ENCODE measurements around the gene MZT2A.
A peak's percentile ranks its signal among the peaks of the same experiment; 100 is the strongest.
"Not testable (repeated sequence)": the region's sequence is repeated elsewhere in the genome, so short reads cannot be mapped to it uniquely, and the experiment has no call there.

The MZT2A gene

DNA sequence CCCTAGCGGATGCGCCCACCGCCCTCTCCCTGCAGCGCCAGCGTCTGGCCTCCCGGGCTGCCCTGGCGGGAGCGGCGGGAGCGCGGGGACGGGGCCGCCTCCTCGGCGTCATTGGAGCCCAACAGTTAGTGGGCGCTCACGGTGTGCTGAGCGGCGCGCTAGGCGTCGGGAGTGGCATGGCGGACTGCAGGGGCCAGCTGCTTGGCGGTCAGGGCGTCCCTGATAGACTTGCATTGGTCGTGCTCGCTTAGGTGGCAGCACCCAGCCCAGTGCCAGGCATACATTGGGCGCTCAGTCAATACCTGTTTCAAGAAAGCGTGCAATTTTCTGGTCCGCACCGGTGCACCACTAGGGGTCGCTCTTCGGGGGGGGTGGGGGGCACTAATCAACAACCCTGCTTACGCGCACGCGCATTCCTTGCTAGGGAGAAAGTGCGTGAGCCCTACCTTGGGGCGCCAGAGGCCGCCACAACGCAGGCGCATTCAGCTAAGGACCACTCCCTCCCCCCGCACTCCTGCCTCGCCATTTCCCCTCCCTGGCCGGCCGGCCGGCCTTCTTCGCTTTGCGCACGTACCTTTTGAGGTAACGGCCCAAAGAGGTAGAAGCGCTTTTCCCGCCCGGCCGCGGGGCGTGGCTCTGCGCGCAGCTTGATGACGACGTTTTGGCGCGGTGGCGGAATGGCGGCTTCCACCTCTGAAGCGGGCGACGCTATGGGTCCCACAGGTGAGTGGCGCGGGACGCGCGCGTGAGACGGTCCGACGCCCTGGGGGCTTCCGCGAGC, 411 bp upstream of the MZT2A start:
- peak; percentile 72 for DNase-seq (ENCODE audit: low read depth, low spot score)

GRCh38 chr2:131491469-131491836, 744 bp downstream of the MZT2A start:
- DNase-seq (ENCODE audit: low read depth, low spot score), result not testable (repeated sequence)

GRCh38 chr2:131490616-131491468, 1.4 kb downstream of the MZT2A start:
- DNase-seq (ENCODE audit: low read depth, low spot score), result not testable (repeated sequence)

- DNase-seq (ENCODE audit: low read depth, low spot score), result no peak
These were observed 3.6 kb downstream of the MZT2A start for GRCh38 chr2:131488306-131489205.

- not testable (repeated sequence) for DNase-seq (ENCODE audit: low read depth, low spot score)
These were observed 5.8 kb downstream of the MZT2A start for GRCh38 chr2:131486201-131486902.

- DNase-seq (ENCODE audit: low read depth, low spot score), result not testable (repeated sequence)
These were observed 7.2 kb downstream of the MZT2A start for GRCh38 chr2:131484906-131485460.

- not testable (repeated sequence) for DNase-seq (ENCODE audit: low read depth, low spot score)
These were observed 8.0 kb downstream of the MZT2A start for GRCh38 chr2:131483981-131484820.

GRCh38 chr2:131482506-131483155, 9.6 kb downstream of the MZT2A start:
- not testable (repeated sequence) for DNase-seq (ENCODE audit: low read depth, low spot score)

DNA sequence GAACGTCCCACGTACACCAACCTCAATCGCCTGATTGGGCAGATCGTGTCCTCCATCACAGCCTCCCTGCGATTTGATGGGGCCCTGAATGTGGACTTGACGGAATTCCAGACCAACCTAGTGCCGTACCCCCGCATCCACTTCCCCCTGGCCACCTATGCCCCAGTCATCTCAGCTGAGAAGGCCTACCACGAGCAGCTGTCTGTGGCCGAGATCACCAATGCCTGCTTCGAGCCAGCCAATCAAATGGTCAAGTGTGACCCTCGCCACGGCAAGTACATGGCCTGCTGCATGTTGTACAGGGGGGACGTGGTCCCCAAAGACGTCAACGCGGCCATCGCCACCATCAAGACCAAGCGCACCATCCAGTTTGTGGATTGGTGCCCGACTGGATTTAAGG, 11.8 kb downstream of the MZT2A start:
- DNase-seq (ENCODE audit: low read depth, low spot score), result not testable (repeated sequence)

GRCh38 chr2:131478850-131479461, 13.2 kb downstream of the MZT2A start:
- DNase-seq (ENCODE audit: low read depth, low spot score), result not testable (repeated sequence)

DNA sequence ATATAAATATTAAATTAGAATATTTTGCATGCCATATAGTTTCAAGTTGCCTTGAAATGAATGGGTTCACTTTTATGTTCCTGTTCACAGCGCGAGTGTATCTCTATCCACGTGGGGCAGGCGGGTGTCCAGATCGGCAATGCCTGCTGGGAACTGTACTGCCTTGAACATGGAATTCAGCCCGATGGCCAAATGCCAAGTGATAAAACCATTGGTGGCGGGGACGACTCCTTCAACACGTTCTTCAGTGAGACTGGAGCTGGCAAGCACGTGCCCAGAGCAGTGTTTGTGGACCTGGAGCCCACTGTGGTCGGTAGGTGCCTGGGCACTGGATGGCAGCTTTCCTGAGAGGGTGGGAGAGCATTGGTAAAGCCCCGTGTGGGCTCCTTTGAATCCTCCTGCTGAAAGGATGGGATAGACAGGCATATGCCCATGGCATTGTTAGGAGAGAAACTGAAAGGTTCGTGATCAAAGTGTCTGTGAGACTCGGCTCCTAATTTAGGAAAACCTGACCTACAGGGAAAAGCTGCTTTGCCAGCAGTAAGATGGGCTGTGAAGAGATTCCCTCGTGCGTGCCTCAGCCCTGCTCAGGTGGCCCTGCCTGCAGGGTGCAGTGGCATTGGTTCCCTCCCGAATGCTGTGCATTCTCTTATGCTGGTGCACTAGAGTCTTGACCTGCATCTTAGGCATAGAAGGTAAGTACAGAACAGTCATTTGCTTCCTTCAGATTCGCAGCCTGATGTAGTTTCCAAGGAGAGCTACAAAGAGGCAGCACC, 13.9 kb downstream of the MZT2A start:
- not testable (repeated sequence) for DNase-seq (ENCODE audit: low read depth, low spot score)

- not testable (repeated sequence) for DNase-seq (ENCODE audit: low read depth, low spot score)
These were observed 15.0 kb downstream of the MZT2A start for GRCh38 chr2:131477227-131477626.

DNA sequence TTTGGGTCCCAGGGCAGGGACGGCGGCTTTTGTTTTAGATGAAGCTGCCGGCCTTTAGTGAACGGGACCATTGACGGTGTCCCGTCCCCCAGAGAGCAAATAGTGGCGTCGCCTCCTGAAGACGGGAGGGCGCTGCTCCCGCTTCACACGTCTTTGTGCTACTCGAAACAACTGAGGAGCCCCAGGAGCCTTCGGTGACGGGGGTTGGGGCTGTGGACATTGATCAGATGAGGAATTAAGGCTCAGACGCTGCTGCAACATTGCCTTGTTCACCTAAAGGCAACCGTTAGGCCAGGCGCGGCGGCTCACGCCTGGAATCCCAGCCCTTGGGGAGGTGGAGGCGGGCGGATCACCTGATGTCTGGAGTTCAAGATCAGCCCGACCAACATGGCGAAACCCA, 15.8 kb downstream of the MZT2A start:
- not testable (repeated sequence) for DNase-seq (ENCODE audit: low read depth, low spot score)

DNA sequence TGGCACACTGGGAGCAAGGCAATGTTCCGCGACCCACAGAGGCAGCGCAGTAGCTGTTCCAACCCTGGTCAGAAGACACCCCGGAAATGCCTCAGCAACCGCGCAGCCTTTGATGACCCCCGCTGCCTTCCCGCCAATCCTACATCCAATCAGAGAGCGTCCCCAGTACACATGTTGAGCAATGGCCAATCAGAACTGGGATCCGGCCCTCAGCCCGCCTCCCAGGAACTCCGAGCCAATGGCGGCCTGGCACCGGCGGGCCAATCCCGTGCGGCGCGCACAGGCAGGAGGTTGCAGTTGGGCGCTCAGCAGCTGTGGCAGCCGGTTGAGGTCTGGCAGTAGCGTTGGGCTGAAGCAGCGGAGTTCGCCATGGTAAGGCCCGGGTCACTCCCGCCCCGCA, 16.4 kb downstream of the MZT2A start, which contains the start of gene TUBA3D:
TSS of gene TUBA3D (plus strand) at position 289 of the 400 bp plus-strand sequence. CDS start at position 370, 81 bp downstream.
- DNase-seq (ENCODE audit: low read depth, low spot score), result no peak

DNA sequence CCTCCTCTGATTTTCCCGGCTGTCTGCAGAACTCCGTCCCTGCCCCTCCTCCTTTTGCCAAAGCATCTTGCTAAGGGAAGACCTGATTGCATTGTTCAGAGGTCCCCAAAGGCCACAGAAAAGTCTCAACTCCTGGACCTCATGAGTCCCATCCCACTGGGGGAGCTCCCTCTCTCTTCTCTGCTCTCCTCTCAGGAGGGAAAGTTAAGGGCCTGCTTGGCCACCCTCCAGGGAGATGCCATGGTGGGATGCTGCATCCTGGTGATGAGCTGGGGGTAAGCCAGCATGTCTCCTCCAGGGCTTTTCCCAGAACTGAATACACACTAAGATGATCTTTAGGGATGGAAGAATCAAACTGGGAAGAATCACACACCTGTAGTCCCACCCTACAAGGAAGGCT, 18.9 kb downstream of the MZT2A start:
- not testable (repeated sequence) for DNase-seq (ENCODE audit: low read depth, low spot score)

GRCh38 chr2:131471624-131472023, 20.6 kb downstream of the MZT2A start:
- not testable (repeated sequence) for DNase-seq (ENCODE audit: low read depth, low spot score)

- not testable (repeated sequence) for DNase-seq (ENCODE audit: low read depth, low spot score)
These were observed 21.3 kb downstream of the MZT2A start for GRCh38 chr2:131470944-131471343.

- DNase-seq (ENCODE audit: low read depth, low spot score), result not testable (repeated sequence)
These were observed 24.5 kb downstream of the MZT2A start for GRCh38 chr2:131467722-131468121.

Data from smooth muscle cell of the brain vasculature (primary cell).